GM12878 (cell line): ENCODE data around the gene TLR10. TPM values are rescaled to one million over a fixed set of nuclear protein-coding genes. Genes with fewer than 3 reads are reported as not detected.
A peak's percentile ranks its signal among the peaks of the same experiment; 100 is the strongest.

ENCODE experiments used
- ATAC-seq: fragments of 200-7000 bp; cut with Tn5 transposase; 3 replicates; pipeline ENCODE4 v1.9.1; 2020; ENCODE audit warnings: mild to moderate bottlenecking, moderate library complexity
- BruUV-seq: library from RNA; stranded (reverse); fragments of 400-500 nt; replicated peaks from 2 replicates; lab custom pipeline; 2021; lab: Mats Ljungman, UMichigan
- CTCF ChIA-PET: fragments of 300-600 bp; sonication (Branson Sonifier 250); formaldehyde crosslinking; extraction: SDS; loops from one replicate; lab custom pipeline; 2021; ENCODE audit warnings: inconsistent platforms; lab: Yijun Ruan, JAX
- POLR2A ChIA-PET: fragments of 350-600 bp; formaldehyde crosslinking; extraction: SDS; loops from one replicate; lab custom pipeline; 2021; ENCODE audit warnings: inconsistent platforms; lab: Charles Lee
- RAD21 ChIA-PET: fragments of 300-600 bp; sonication (Branson Sonifier 250); formaldehyde crosslinking; loops from one replicate; lab custom pipeline; 2023; ENCODE audit warnings: antibody characterized with exemption; ENCODE audit not compliant: unreplicated experiment; lab: Charles Lee
- SMC1A ChIA-PET: fragments of 300-600 bp; sonication (Branson Sonifier 250); formaldehyde crosslinking; loops from one replicate; lab custom pipeline; 2023; ENCODE audit not compliant: unreplicated experiment, uncharacterized antibody; lab: Charles Lee
- DNase-seq: peaks from one replicate; pipeline ENCODE4 v3.0.0-alpha.2; 2011; ENCODE audit warnings: low read depth, low spot score
- FAIRE-seq: peaks from 3 replicates; lab custom pipeline; 2011; peaks lifted over from hg19 to GRCh38; lab: Jason Lieb, UNC
- H2AFZ ChIP-seq: 2 replicates; pipeline ENCODE4 v1.6.0; 2011; ENCODE audit warnings: low read depth, low read length, control low read depth; ENCODE audit not compliant: control insufficient read depth
- H3K27ac ChIP-seq: 2 replicates; pipeline ENCODE4 v1.5.1; 2011; ENCODE audit warnings: control low read depth; ENCODE audit not compliant: control insufficient read depth, insufficient read depth
- H3K27me3 ChIP-seq, 2 experiments: replicated peaks in 1 of 2; 2 replicates each; pipeline versions ENCODE4 v1.6.0 to v1.6.1; 2011; ENCODE audit warnings: low read length in 1 of 2; ENCODE audit not compliant: control insufficient read depth in 2 of 2, insufficient read depth in 2 of 2
- H3K36me3 ChIP-seq, 2 experiments: 2 replicates each; pipeline ENCODE4 v1.5.1; 2011; ENCODE audit warnings: low read length in 1 of 2; ENCODE audit not compliant: control insufficient read depth in 2 of 2, insufficient read depth in 2 of 2
- H3K4me1 ChIP-seq: 2 replicates; pipeline ENCODE4 v1.6.1; 2011; ENCODE audit warnings: mild to moderate bottlenecking, low read length, moderate library complexity, mixed read lengths; ENCODE audit not compliant: control insufficient read depth, insufficient read depth
- H3K4me2 ChIP-seq: 2 replicates; pipeline ENCODE4 v1.6.0; 2011; ENCODE audit warnings: control low read depth; ENCODE audit not compliant: control insufficient read depth, insufficient read depth
- H3K4me3 ChIP-seq: fragments of 200-600 bp; sonication (generic); 2 replicates; pipeline ENCODE4 v1.5.1; 2016
- H3K79me2 ChIP-seq: 2 replicates; pipeline ENCODE4 v1.6.0; 2011; ENCODE audit warnings: low read length; ENCODE audit not compliant: control insufficient read depth, insufficient read depth
- H3K9ac ChIP-seq: 2 replicates; pipeline ENCODE4 v1.8.0; 2011; ENCODE audit warnings: low read length, control low read depth, mixed read lengths; ENCODE audit not compliant: control insufficient read depth, insufficient read depth
- H3K9me3 ChIP-seq: replicated peaks from 3 replicates; pipeline ENCODE4 v1.5.1; 2011; ENCODE audit warnings: mild to moderate bottlenecking, low read length; ENCODE audit not compliant: control insufficient read depth, insufficient read depth
- H4K20me1 ChIP-seq: 2 replicates; pipeline ENCODE4 v1.6.0; 2011; ENCODE audit not compliant: control insufficient read depth, insufficient read depth
- BCL11A ChIP-seq: IDR thresholded peaks from 2 replicates; pipeline ENCODE4 v1.6.1; 2011; ENCODE audit warnings: low read depth, low read length
- BRCA1 ChIP-seq: IDR thresholded peaks from 2 replicates; pipeline ENCODE4 v1.6.1; 2011; ENCODE audit warnings: low read depth, low read length, improper control_type of control experiment
- CTCF ChIP-seq, 3 experiments: IDR thresholded peaks in 2 of 3; conservative IDR thresholded peaks in 1 of 3; 2 replicates each; pipeline ENCODE4 v1.5.1; 2011; ENCODE audit warnings: low read depth in 3 of 3, low read length in 3 of 3, mild to moderate bottlenecking in 3 of 3, control low read depth in 2 of 3, moderate library complexity in 2 of 3, inconsistent platforms in 1 of 3, mixed read lengths in 1 of 3; ENCODE audit not compliant: control insufficient read depth in 2 of 3, insufficient read depth in 1 of 3; ENCODE audit errors: extremely low read depth in 1 of 3
- DPF2 ChIP-seq: fragments of 450-650 bp; IDR thresholded peaks from 2 replicates; pipeline ENCODE4 v1.6.1; 2017; ENCODE audit warnings: mild to moderate bottlenecking
- ELK1 ChIP-seq: IDR thresholded peaks from 2 replicates; pipeline ENCODE4 v1.6.1; 2012; ENCODE audit warnings: low read depth, low read length, improper control_type of control experiment
- FOXK2 ChIP-seq: fragments of 450-650 bp; IDR thresholded peaks from 2 replicates; pipeline ENCODE4 v1.6.1; 2017; ENCODE audit warnings: mild to moderate bottlenecking, moderate library complexity
- IRF5 ChIP-seq: fragments of 450-650 bp; IDR thresholded peaks from 2 replicates; pipeline ENCODE4 v1.6.1; 2017; ENCODE audit warnings: borderline replicate concordance
- MEF2B ChIP-seq: fragments of 450-650 bp; IDR thresholded peaks from 2 replicates; pipeline ENCODE4 v1.6.1; 2018; ENCODE audit warnings: mild to moderate bottlenecking, moderate library complexity; ENCODE audit not compliant: partially characterized antibody, poor library complexity, severe bottlenecking
- MTA2 ChIP-seq: fragments of 450-650 bp; IDR thresholded peaks from 2 replicates; pipeline ENCODE4 v1.6.1; 2016; ENCODE audit warnings: low read depth, mild to moderate bottlenecking, moderate library complexity
- MTA3 ChIP-seq: IDR thresholded peaks from 2 replicates; pipeline ENCODE4 v1.6.1; 2012; ENCODE audit warnings: low read length, inconsistent platforms, borderline replicate concordance
- NFIC ChIP-seq: IDR thresholded peaks from 2 replicates; pipeline ENCODE4 v1.6.1; 2012; ENCODE audit warnings: low read depth, mild to moderate bottlenecking, inconsistent platforms, low read length, moderate library complexity
- NFXL1 ChIP-seq: fragments of 450-650 bp; IDR thresholded peaks from 2 replicates; pipeline ENCODE4 v1.6.1; 2017; ENCODE audit warnings: antibody characterized with exemption, mild to moderate bottlenecking, borderline replicate concordance
- POU2F2 ChIP-seq: IDR thresholded peaks from 3 replicates; pipeline ENCODE4 v1.6.1; 2011; ENCODE audit warnings: low read depth, mild to moderate bottlenecking, low read length, borderline replicate concordance
- SP1 ChIP-seq: IDR thresholded peaks from one replicate; pipeline ENCODE4 v1.6.1; 2011; ENCODE audit warnings: low read depth, low read length
- SUZ12 ChIP-seq: fragments of 200-600 bp; sonication (generic); IDR thresholded peaks from one replicate; pipeline ENCODE4 v1.6.1; 2018; ENCODE audit warnings: antibody characterized with exemption, mild to moderate bottlenecking; ENCODE audit not compliant: unreplicated experiment
- USF2 ChIP-seq: IDR thresholded peaks from 2 replicates; pipeline ENCODE4 v1.6.1; 2011; ENCODE audit warnings: low read depth, low read length, improper control_type of control experiment, borderline replicate concordance
- WGBS: methylation state at CpG from one replicate; pipeline ENCODE4 v1.1.6; 2016; ENCODE audit warnings: low lambda C conversion rate; ENCODE audit not compliant: insufficient replicate concordance, insufficient coverage; ENCODE audit errors: missing lambda C conversion rate; 5-methylcytosine and 5-hydroxymethylcytosine counted together
- in situ Hi-C: fragments of 300-500 bp; cut with MboI; formaldehyde crosslinking; loops from 9 replicates; pipeline ENCODE4 v1.14.3; 2018; ENCODE audit warnings: mixed read lengths
- intact Hi-C: fragments of 100-400 bp; cut with micrococcal nuclease; formaldehyde crosslinking; loops from one replicate; pipeline ENCODE4 v1.14.2; 2022; ENCODE audit not compliant: unreplicated experiment
- polyA plus RNA-seq, 11 experiments: library from polyadenylated mRNA; depleted of rRNA in 4 of 11; unstranded in 6 of 11; stranded (reverse) in 5 of 11; fragments of >200 nt; fragmentation: Nextera tagmentation in 4 of 11; fragmentation: Illumina TruSeq in 1 of 11; extraction: Ambion mirVana in 4 of 11; extraction: Trizol in 1 of 11; gene quantifications; 1 replicate in 1 of 11; 2 replicates in 10 of 11; pipeline versions ENCODE4 v1.2.1 to v1.2.3, GENCODE V29; 2011 to 2016; ENCODE audit warnings: inconsistent platforms in 2 of 11, missing spikeins in 2 of 11, low read depth in 1 of 11
- total RNA-seq, 4 experiments: library from RNA; depleted of rRNA in 3 of 4; stranded (reverse); fragments of >200 nt in 3 of 4; fragmentation: Illumina TruSeq in 1 of 4; extraction: Trizol in 1 of 4; gene quantifications; 2 replicates each; pipeline versions ENCODE4 v1.2.1 to v1.2.3, GENCODE V29; 2013 to 2021

Gene TLR10
- total and polyA plus RNA-seq, 10 of the 15 experiments (the other 5 are each of a cell fraction or from before 2014, with no cell fraction given), result 31.5 to 149 (median 64.9) TPM

GRCh38 chr4:38821739-38822138 lies 38.9 kb upstream of the TLR10 start:
- no TSS peak for BruUV-seq
- FAIRE-seq, result no peak
- ATAC-seq, result no peak
- H3K27me3 ChIP-seq, result no peaks in the 10 kb centered on the region
- ChIA-PET CTCF (interaction anchor here (0.6 to 1.6 kb wide), 12 partner anchors 10 to 608 kb away, joined by 3 to 12 read pairs (median 5); partner anchors contain the start of gene TLR10), SMC1A (interaction anchor here (0.7 to 13.0 kb wide), 14 partner anchors 6 to 60 kb away, joined by 3 to 178 read pairs (median 7); partner anchors contain the start of genes TLR1, TLR10 and TLR6), RAD21 (interaction anchor here (1.3 to 8.9 kb wide), 8 partner anchors 10 to 67 kb away, joined by 3 to 171 read pairs (median 7); partner anchors contain the start of genes TLR1 and TLR10), POLR2A (interaction anchor here (1.3 to 10.2 kb wide), 4 partner anchors 10 to 41 kb away, joined by 5 to 110 read pairs (median 20); partner anchors contain the start of genes TLR1 and TLR10)
- H3K36me3 ChIP-seq, result peaks cover 2 to 3% of the 10 kb centered on the region in 2 experiments; a peak in 2 of 4 replicates
- 0 out of 2 replicates have a peak overlapping the region, but pooled peaks have one; percentile 5 for H3K27ac ChIP-seq
- TF ChIP-seq NFIC (no peak), MEF2B (no peak), SP1 (no peak), NFXL1 (no peak), CTCF (IDR thresholded peaks at IDR 0.05 in 2 of 3, conservative IDR thresholded peaks at IDR 0.05 in 1 of 3; ENCODE audit: control insufficient read depth in 2 of 3, extremely low read depth in 1 of 3, insufficient read depth in 1 of 3, low read depth in 3 of 3, low read length in 3 of 3) (no peak), IRF5 (no peak), BRCA1 (no peak), POU2F2 (no peak), ELK1 (no peak), MTA3 (no peak), MTA2 (no peak), SUZ12 (no peak), FOXK2 (no peak), DPF2 (no peak), USF2 (no peak), BCL11A (no peak)
- no peak overlapping the region for H3K4me2 ChIP-seq
- in situ Hi-C loops, result loop anchor here (25.0 kb wide), 1 partner anchor 1366 kb away; the partner anchor contains the start of gene RHOH
- peaks cover 2% of the 10 kb centered on the region for H3K79me2 ChIP-seq
- intact Hi-C loops, result no loop called here
- peaks cover 28% of the 10 kb centered on the region for H3K4me1 ChIP-seq
- H4K20me1 ChIP-seq, result no peaks in the 10 kb centered on the region
- no peak for DNase-seq
- peaks cover 21% of the 10 kb centered on the region; the same call in 2 of the 3 replicates for H3K9me3 ChIP-seq
- 95% methylated on average over 3 of the region's 3 CpGs for WGBS
- no peak overlapping the region for H2AFZ ChIP-seq
- H3K4me3 ChIP-seq, result no peak overlapping the region
- H3K9ac ChIP-seq, result no peak overlapping the region
